Fibroblast of pulmonary artery (primary cell): ENCODE measurements around the gene PARD3.

ENCODE experiments used
- DNase-seq: peaks from one replicate; pipeline ENCODE4 v3.0.0-alpha.2; 2010; ENCODE audit warnings: low read depth
- H3K4me3 ChIP-seq: replicated peaks from 2 replicates; pipeline ENCODE4 v1.5.1; 2011; ENCODE audit warnings: low read depth, mild to moderate bottlenecking, control low read depth, low read length, moderate library complexity
- CTCF ChIP-seq: IDR thresholded peaks from 2 replicates; pipeline ENCODE4 v1.5.1; 2011; ENCODE audit warnings: mild to moderate bottlenecking, control low read depth, low read length, inconsistent platforms; ENCODE audit errors: missing control alignments

The PARD3 gene

GRCh38 chr10:34147641-34148304 is 667.3 kb downstream of the PARD3 start:
- TF ChIP-seq CTCF, result no peak
- no peak for DNase-seq
- no peak overlapping the region for H3K4me3 ChIP-seq

- no peak overlapping the region for H3K4me3 ChIP-seq
- TF ChIP-seq CTCF, result no peak
- peak; percentile 64 for DNase-seq
These were observed 669.4 kb downstream of the PARD3 start for GRCh38 chr10:34145715-34146114.

GRCh38 chr10:34143466-34143865 is 671.6 kb downstream of the PARD3 start:
- TF ChIP-seq CTCF, result no peak
- no peak for DNase-seq
- no peak overlapping the region for H3K4me3 ChIP-seq

- DNase-seq, result no peak
- TF ChIP-seq CTCF, result no peak
These were observed 673.9 kb downstream of the PARD3 start for GRCh38 chr10:34141032-34141680.

GRCh38 chr10:34139559-34139958 is 675.5 kb downstream of the PARD3 start:
- peak; percentile 52 for DNase-seq
- no peak for TF ChIP-seq CTCF
- no peak overlapping the region for H3K4me3 ChIP-seq

More at GRCh38 chr10:34141032-34141680, 673.9 kb downstream of the PARD3 start:
- no peak overlapping the region for H3K4me3 ChIP-seq

GRCh38 chr10:34137955-34138354 is 677.1 kb downstream of the PARD3 start:
- no peak for DNase-seq
- no peak overlapping the region for H3K4me3 ChIP-seq
- TF ChIP-seq CTCF, result no peak

- no peak for TF ChIP-seq CTCF
These were observed 677.9 kb downstream of the PARD3 start for GRCh38 chr10:34137201-34137600.

More at GRCh38 chr10:34137201-34137600, 677.9 kb downstream of the PARD3 start:
- H3K4me3 ChIP-seq, result no peak overlapping the region
- DNase-seq, result no peak
